HCT116 (cell line): ENCODE results near the gene IGLL1. TPM values are rescaled to one million over a fixed set of nuclear protein-coding genes. Genes with fewer than 3 reads are reported as not detected.
"Not testable (repeated sequence)": the region's sequence is repeated elsewhere in the genome, so short reads cannot be mapped to it uniquely, and the experiment has no call there.

Experiments
- ATAC-seq: fragments of 200-7000 bp; cut with Tn5 transposase; 2 replicates; pipeline ENCODE4 v1.9.1; 2020; ENCODE audit warnings: mild to moderate bottlenecking, moderate library complexity
- BruUV-seq: library from RNA; stranded (reverse); fragments of 400-500 nt; replicated peaks from 2 replicates; lab custom pipeline; 2021; lab: Mats Ljungman, UMichigan
- CTCF ChIA-PET: fragments of 300-600 bp; sonication (Branson Sonifier 250); formaldehyde crosslinking; loops from one replicate; lab custom pipeline; 2021; ENCODE audit warnings: antibody characterized with exemption; lab: Charles Lee
- POLR2A ChIA-PET: fragments of 300-600, 350-600 bp; sonication (Branson Sonifier 250); formaldehyde crosslinking; loops from one replicate; lab custom pipeline; 2021; ENCODE audit warnings: antibody characterized with exemption; lab: Charles Lee
- RAD21 ChIA-PET, 2 experiments: fragments of 300-600 bp; sonication (Branson Sonifier 250); formaldehyde crosslinking; loops; one replicate each; lab custom pipeline; 2023; ENCODE audit warnings: low total read pairs in 2 of 2; ENCODE audit not compliant: uncharacterized antibody in 2 of 2, unreplicated experiment in 2 of 2, low non-redundant PET in 1 of 2; lab: Charles Lee
- DNase-seq: peaks from one replicate; pipeline ENCODE4 v3.0.0-alpha.2; 2010; ENCODE audit warnings: low read depth, low spot score
- H2AFZ ChIP-seq: fragments of 200-600 bp; shearing (Covaris generic), sonication (generic); 2 replicates; pipeline ENCODE4 v1.6.1; 2017; ENCODE audit warnings: low read depth, mixed run types, mixed read lengths, antibody characterized with exemption, low read length; ENCODE audit not compliant: poor library complexity, severe bottlenecking
- H3K27ac ChIP-seq: 2 replicates; pipeline ENCODE4 v1.5.1; 2012; ENCODE audit warnings: low read depth, low read length
- H3K27me3 ChIP-seq: fragments of 200-600 bp; sonication (generic); 2 replicates; pipeline ENCODE4 v1.6.1; 2016; ENCODE audit warnings: mixed run types, low read length, mixed read lengths; ENCODE audit not compliant: insufficient read depth
- H3K36me3 ChIP-seq, 2 experiments: fragments of 200-500 bp in 1 of 2; fragments of 200-600 bp in 1 of 2; sonication (Bioruptor generic) in 1 of 2; sonication (generic) in 1 of 2; 2 replicates each; pipeline versions ENCODE4 v1.5.1 to v1.6.1; 2014 to 2016; ENCODE audit warnings: low read length in 2 of 2, inconsistent platforms in 1 of 2, mixed read lengths in 1 of 2, mixed run types in 1 of 2; ENCODE audit not compliant: insufficient read depth in 2 of 2, control insufficient read depth in 1 of 2
- H3K4me1 ChIP-seq, 2 experiments: fragments of 200-600 bp in 1 of 2; sonication (generic) in 1 of 2; 2 replicates each; pipeline versions ENCODE4 v1.5.1 to v1.6.1; 2012 to 2017; ENCODE audit warnings: low read length in 2 of 2, inconsistent platforms in 1 of 2, mild to moderate bottlenecking in 1 of 2, mixed read lengths in 1 of 2, mixed run types in 1 of 2, moderate library complexity in 1 of 2; ENCODE audit not compliant: insufficient read depth in 2 of 2, control insufficient read depth in 1 of 2
- H3K4me2 ChIP-seq: fragments of 200-600 bp; sonication (generic); 2 replicates; pipeline ENCODE4 v1.6.1; 2017; ENCODE audit warnings: mixed run types, low read length, mixed read lengths
- H3K4me3 ChIP-seq, 2 experiments: fragments of 200-600 bp in 1 of 2; sonication (generic) in 1 of 2; replicated peaks in 1 of 2; 2 replicates each; pipeline ENCODE4 v1.5.1; 2011 to 2016; ENCODE audit warnings: low read length in 2 of 2, control low read depth in 1 of 2, low read depth in 1 of 2, mild to moderate bottlenecking in 1 of 2, mixed read lengths in 1 of 2, mixed run types in 1 of 2
- H3K79me2 ChIP-seq: fragments of 200-600 bp; sonication (generic); 2 replicates; pipeline ENCODE4 v1.6.1; 2017; ENCODE audit warnings: mild to moderate bottlenecking, mixed run types, low read length, moderate library complexity, mixed read lengths; ENCODE audit not compliant: insufficient read depth
- H3K9ac ChIP-seq: fragments of 200-600 bp; sonication (generic); 2 replicates; pipeline ENCODE4 v1.6.1; 2016; ENCODE audit warnings: low read length, mixed read lengths
- H3K9me2 ChIP-seq: fragments of 200-600 bp; sonication (generic), shearing (Covaris generic); 2 replicates; pipeline ENCODE4 v1.6.1; 2017; ENCODE audit warnings: mixed run types, mild to moderate bottlenecking, moderate library complexity; ENCODE audit not compliant: insufficient read depth
- H3K9me3 ChIP-seq, 2 experiments: fragments of 200-500 bp in 1 of 2; fragments of 200-600 bp in 1 of 2; sonication (Bioruptor generic) in 1 of 2; sonication (generic) in 1 of 2; 2 replicates each; pipeline ENCODE4 v1.6.1; 2014 to 2017; ENCODE audit warnings: low read length in 2 of 2, mixed read lengths in 2 of 2, inconsistent platforms in 1 of 2, low read depth in 1 of 2, mild to moderate bottlenecking in 1 of 2, mixed run types in 1 of 2, moderate library complexity in 1 of 2; ENCODE audit not compliant: control insufficient read depth in 1 of 2, insufficient read depth in 1 of 2
- H4K20me1 ChIP-seq: fragments of 200-600 bp; sonication (generic), shearing (Covaris generic); 2 replicates; pipeline ENCODE4 v1.6.1; 2017; ENCODE audit warnings: mixed run types, mild to moderate bottlenecking, moderate library complexity; ENCODE audit not compliant: insufficient read depth
- CBX3 ChIP-seq: IDR thresholded peaks from 2 replicates; pipeline ENCODE4 v1.6.1; 2012; ENCODE audit warnings: low read depth
- EGR1 ChIP-seq: IDR thresholded peaks from 2 replicates; pipeline ENCODE4 v1.6.1; 2012; ENCODE audit warnings: low read depth
- JUND ChIP-seq: IDR thresholded peaks from 2 replicates; pipeline ENCODE4 v1.6.1; 2012
- RAD21 ChIP-seq: IDR thresholded peaks from 2 replicates; pipeline ENCODE4 v1.6.1; 2012; ENCODE audit warnings: low read depth, mild to moderate bottlenecking
- TCF7L2 ChIP-seq: IDR thresholded peaks from 2 replicates; pipeline ENCODE4 v1.7.0; 2011; ENCODE audit warnings: borderline replicate concordance, inconsistent platforms; ENCODE audit not compliant: insufficient read depth, insufficient read length; ENCODE audit errors: extremely low read depth
- YY1 ChIP-seq: IDR thresholded peaks from 2 replicates; pipeline ENCODE4 v1.6.1; 2011; ENCODE audit warnings: low read length, low read depth, moderate library complexity, mild to moderate bottlenecking; ENCODE audit not compliant: insufficient replicate concordance; ENCODE audit errors: extremely low read depth
- intact Hi-C: fragments of 100-400 bp; cut with micrococcal nuclease; formaldehyde crosslinking; loops from 2 replicates; pipeline ENCODE4 v1.10.0; 2022
- total RNA-seq: library from RNA; stranded (reverse); gene quantifications from one replicate; pipeline ENCODE4 v1.2.1, GENCODE V29; 2021; ENCODE audit not compliant: unreplicated experiment
- TF ChIP-seq, protein P1 (sequence below): IDR thresholded peaks from 2 replicates; pipeline ENCODE4 v1.6.1; 2011; ENCODE audit warnings: mild to moderate bottlenecking, low read length, moderate library complexity; ENCODE audit not compliant: insufficient replicate concordance; ENCODE audit errors: extremely low read depth
- TF ChIP-seq, protein P2 (sequence below): IDR thresholded peaks from 2 replicates; pipeline ENCODE4 v1.6.1; 2012
- TF ChIP-seq, protein P3 (sequence below): IDR thresholded peaks from 2 replicates; pipeline ENCODE4 v1.6.1; 2012
- TF ChIP-seq, protein P4 (sequence below), 3 experiments: fragments of 200-600 bp in 1 of 3; sonication (generic) in 1 of 3; IDR thresholded peaks in 2 of 3; conservative IDR thresholded peaks in 1 of 3; 2 replicates each; pipeline ENCODE4 v1.5.1; 2012 to 2017; ENCODE audit warnings: low read depth in 2 of 3, low read length in 2 of 3, antibody characterized with exemption in 1 of 3, borderline replicate concordance in 1 of 3, control low read depth in 1 of 3, mild to moderate bottlenecking in 1 of 3, mixed read lengths in 1 of 3, mixed run types in 1 of 3, moderate library complexity in 1 of 3; ENCODE audit not compliant: insufficient read depth in 1 of 3

IGLL1 gene
- total RNA-seq, 1 experiment from 2014 or later: not detected

DNA sequence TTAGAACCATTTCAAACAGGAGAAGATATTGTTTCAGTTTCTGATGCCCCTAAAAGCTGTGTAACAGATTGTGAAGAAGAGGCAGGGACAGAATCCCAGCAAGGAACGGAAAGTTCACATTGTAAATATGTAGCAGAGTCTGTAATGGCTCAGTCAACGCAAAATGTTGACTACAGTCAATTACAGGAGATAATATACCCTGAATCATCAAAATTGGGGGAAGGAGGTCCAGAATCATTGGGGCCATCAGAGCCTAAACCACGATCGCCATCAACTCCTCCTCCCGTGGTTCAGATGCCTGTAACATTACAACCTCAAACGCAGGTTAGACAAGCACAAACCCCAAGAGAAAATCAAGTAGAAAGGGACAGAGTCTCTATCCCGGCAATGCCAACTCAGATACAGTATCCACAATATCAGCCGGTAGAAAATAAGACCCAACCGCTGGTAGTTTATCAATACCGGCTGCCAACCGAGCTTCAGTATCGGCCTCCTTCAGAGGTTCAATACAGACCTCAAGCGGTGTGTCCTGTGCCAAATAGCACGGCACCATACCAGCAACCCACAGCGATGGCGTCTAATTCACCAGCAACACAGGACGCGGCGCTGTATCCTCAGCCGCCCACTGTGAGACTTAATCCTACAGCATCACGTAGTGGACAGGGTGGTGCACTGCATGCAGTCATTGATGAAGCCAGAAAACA lies 40.8 kb downstream of the IGLL1 start:
- ATAC-seq (peak; percentile 99), DNase-seq (peak; percentile 81)
- no peaks in the 10 kb centered on the region for H3K36me3 ChIP-seq
- no peak overlapping the region for H3K9ac ChIP-seq
- TSS peak; percentile 91 for BruUV-seq
- ChIA-PET RAD21 (no interaction called here), POLR2A (no interaction called here), CTCF (no interaction called here)
- H3K4me2 ChIP-seq: peak overlapping the region; percentile 62
- H3K79me2 ChIP-seq: no peaks in the 10 kb centered on the region
- no peaks in the 10 kb centered on the region for H3K27me3 ChIP-seq
- H4K20me1 ChIP-seq: no peaks in the 10 kb centered on the region
- no peak overlapping the region for H3K27ac ChIP-seq
- no peak for TF ChIP-seq EGR1
- TF ChIP-seq JUND: no peak
- TF ChIP-seq, protein P1, sequence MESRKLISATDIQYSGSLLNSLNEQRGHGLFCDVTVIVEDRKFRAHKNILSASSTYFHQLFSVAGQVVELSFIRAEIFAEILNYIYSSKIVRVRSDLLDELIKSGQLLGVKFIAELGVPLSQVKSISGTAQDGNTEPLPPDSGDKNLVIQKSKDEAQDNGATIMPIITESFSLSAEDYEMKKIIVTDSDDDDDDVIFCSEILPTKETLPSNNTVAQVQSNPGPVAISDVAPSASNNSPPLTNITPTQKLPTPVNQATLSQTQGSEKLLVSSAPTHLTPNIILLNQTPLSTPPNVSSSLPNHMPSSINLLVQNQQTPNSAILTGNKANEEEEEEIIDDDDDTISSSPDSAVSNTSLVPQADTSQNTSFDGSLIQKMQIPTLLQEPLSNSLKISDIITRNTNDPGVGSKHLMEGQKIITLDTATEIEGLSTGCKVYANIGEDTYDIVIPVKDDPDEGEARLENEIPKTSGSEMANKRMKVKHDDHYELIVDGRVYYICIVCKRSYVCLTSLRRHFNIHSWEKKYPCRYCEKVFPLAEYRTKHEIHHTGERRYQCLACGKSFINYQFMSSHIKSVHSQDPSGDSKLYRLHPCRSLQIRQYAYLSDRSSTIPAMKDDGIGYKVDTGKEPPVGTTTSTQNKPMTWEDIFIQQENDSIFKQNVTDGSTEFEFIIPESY: no peak
- TF ChIP-seq CBX3: peak; percentile 57; the same call in 1 of the 2 replicates
- TF ChIP-seq YY1: peak; percentile 65
- TF ChIP-seq, protein P2, sequence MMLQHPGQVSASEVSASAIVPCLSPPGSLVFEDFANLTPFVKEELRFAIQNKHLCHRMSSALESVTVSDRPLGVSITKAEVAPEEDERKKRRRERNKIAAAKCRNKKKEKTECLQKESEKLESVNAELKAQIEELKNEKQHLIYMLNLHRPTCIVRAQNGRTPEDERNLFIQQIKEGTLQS: no peak
- peak; percentile 41 for TF ChIP-seq TCF7L2
- TF ChIP-seq, protein P3, sequence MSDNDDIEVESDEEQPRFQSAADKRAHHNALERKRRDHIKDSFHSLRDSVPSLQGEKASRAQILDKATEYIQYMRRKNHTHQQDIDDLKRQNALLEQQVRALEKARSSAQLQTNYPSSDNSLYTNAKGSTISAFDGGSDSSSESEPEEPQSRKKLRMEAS: 0 out of 2 replicates have a peak, but pooled peaks have one; percentile 21
- TF ChIP-seq, protein P4, sequence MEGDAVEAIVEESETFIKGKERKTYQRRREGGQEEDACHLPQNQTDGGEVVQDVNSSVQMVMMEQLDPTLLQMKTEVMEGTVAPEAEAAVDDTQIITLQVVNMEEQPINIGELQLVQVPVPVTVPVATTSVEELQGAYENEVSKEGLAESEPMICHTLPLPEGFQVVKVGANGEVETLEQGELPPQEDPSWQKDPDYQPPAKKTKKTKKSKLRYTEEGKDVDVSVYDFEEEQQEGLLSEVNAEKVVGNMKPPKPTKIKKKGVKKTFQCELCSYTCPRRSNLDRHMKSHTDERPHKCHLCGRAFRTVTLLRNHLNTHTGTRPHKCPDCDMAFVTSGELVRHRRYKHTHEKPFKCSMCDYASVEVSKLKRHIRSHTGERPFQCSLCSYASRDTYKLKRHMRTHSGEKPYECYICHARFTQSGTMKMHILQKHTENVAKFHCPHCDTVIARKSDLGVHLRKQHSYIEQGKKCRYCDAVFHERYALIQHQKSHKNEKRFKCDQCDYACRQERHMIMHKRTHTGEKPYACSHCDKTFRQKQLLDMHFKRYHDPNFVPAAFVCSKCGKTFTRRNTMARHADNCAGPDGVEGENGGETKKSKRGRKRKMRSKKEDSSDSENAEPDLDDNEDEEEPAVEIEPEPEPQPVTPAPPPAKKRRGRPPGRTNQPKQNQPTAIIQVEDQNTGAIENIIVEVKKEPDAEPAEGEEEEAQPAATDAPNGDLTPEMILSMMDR (IDR thresholded peaks at IDR 0.05 in 2 of 3, conservative IDR thresholded peaks at IDR 0.05 in 1 of 3; ENCODE audit: borderline replicate concordance in 1 of 3, insufficient read depth in 1 of 3, low read depth in 2 of 3, low read length in 2 of 3): peak; percentile 76 to 98 (median 87)
- TF ChIP-seq RAD21: peak; percentile 90
- no peaks in the 10 kb centered on the region for H3K9me3 ChIP-seq
- peak overlapping the region; percentile 20 to 27; a peak in 3 of 4 replicates for H3K4me3 ChIP-seq
- peaks cover 0 to 7% of the 10 kb centered on the region in 2 experiments; a peak in 2 of 4 replicates for H3K4me1 ChIP-seq
- no peaks in the 10 kb centered on the region for H3K9me2 ChIP-seq
- intact Hi-C loops: loop anchor here (2.0 kb wide), 2 partner anchors 136 to 224 kb away; no protein-coding TSS in a partner anchor
- H2AFZ ChIP-seq: peak overlapping the region; percentile 92

DNA sequence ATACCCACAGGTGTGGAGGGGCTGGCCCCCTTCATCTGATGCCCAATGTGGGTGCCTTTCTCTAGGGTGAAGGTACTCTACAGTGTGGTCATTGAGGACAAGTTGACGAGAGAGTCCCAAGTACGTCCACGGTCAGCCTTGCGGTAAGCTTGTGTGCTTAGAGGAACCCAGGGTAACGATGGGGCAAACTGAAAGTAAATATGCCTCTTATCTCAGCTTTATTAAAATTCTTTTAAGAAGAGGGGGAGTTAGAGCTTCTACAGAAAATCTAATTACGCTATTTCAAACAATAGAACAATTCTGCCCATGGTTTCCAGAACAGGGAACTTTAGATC lies 41.4 kb downstream of the IGLL1 start:
- H3K9ac ChIP-seq, H2AFZ ChIP-seq, H3K4me2 ChIP-seq, H3K27me3 ChIP-seq, H3K9me2 ChIP-seq, DNase-seq, H3K4me3 ChIP-seq, RAD21 ChIA-PET, ATAC-seq, BruUV-seq, H3K27ac ChIP-seq, H3K79me2 ChIP-seq, H3K4me1 ChIP-seq, CTCF ChIA-PET, H4K20me1 ChIP-seq, POLR2A ChIA-PET, H3K36me3 ChIP-seq, H3K9me3 ChIP-seq: not testable (repeated sequence)
- intact Hi-C loops: loop anchor here (2.0 kb wide), 2 partner anchors 136 to 224 kb away; no protein-coding TSS in a partner anchor
